ENCODE results near the gene ARHGAP28. TPM values are rescaled to one million over a fixed set of nuclear protein-coding genes. Genes with fewer than 3 reads are reported as not detected.

Gene ARHGAP28
- total and polyA plus RNA-seq, 2 of the 13 experiments (the other 11 are each of a cell fraction or from before 2014, with no cell fraction given) = not detected

DNA sequence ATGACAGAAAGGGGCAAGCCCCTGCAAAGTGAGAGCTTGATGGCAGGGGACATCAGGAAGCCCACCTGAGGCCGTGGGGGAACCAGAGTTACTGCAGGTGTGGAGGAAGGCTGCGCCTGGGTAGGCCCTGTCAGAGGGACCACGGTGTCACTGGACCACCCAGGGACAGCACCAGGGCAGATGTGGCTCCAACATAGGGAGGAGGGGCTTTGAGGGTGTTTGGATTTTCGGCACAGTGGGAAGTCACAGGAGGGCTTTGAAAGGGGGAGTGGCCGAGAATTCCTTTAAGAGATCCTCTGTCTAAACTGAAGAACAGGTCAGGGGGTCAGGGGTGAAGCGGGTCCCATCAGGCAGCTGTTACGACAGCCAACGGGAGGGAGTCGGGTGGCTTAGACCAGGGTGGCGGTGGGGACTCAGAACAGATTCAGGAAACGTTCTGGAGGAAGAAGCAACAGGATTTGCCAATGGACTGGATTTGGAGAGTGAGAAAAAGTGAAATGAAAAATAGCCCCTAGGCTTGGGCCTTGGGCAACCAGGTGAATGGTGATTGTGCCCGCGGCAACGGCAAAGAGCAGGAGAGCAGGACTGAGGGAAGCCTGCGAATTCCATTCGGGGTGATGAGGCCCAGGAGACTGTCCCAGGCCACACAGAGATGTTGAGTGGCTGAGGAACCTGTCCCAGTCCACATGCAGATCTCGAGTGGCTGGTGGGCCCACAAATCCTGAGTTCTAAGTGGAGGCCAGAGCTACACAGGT is 222.0 kb downstream of the ARHGAP28 start:
- H2AFZ ChIP-seq (ENCODE audit: low read length) = no peak overlapping the region
- H4K20me1 ChIP-seq (ENCODE audit: insufficient read depth, low read length) = no peaks in the 10 kb centered on the region
- no peak for ATAC-seq
- no peak for DNase-seq (ENCODE audit: low spot score)
- no peak overlapping the region for H3K27ac ChIP-seq (ENCODE audit: extremely low read length, insufficient read depth, low read length)
- H3K4me1 ChIP-seq (ENCODE audit: insufficient read depth, low read length) = peaks cover 42% of the 10 kb centered on the region
- no peaks in the 10 kb centered on the region for H3K79me2 ChIP-seq (ENCODE audit: insufficient read depth, low read length)
- ChIA-PET CTCF (ENCODE audit: low intra/inter-chr PET ratio, low total read pairs) (no interaction called here), POLR2A (no interaction called here)
- H3K9me3 ChIP-seq (ENCODE audit: low read length) = no peaks in the 10 kb centered on the region
- H3K9ac ChIP-seq (ENCODE audit: insufficient read depth, low read depth, low read length) = no peak overlapping the region
- intact Hi-C loops (cut with micrococcal nuclease; ENCODE audit: unreplicated experiment) = no loop called here
- H3K27me3 ChIP-seq (ENCODE audit: control insufficient read depth in 1 of 2, insufficient read depth in 2 of 2, low read length in 2 of 2) = peaks cover 0 to 8% of the 10 kb centered on the region in 2 experiments; a peak in 1 of 5 replicates
- H3K4me3 ChIP-seq (replicated peaks in 1 of 3; ENCODE audit: insufficient read depth in 1 of 3, low read depth in 2 of 3, low read length in 3 of 3) = no peak overlapping the region
- H3K4me2 ChIP-seq (ENCODE audit: low read depth, low read length) = no peak overlapping the region
- FAIRE-seq = no peak
- no peak for TF ChIP-seq WIZ (CRISPR knock-in tag; IDR thresholded peaks at IDR 0.05)
- TF ChIP-seq STAT5B (CRISPR knock-in tag; IDR thresholded peaks at IDR 0.05) = no peak
- TF ChIP-seq, protein P1, sequence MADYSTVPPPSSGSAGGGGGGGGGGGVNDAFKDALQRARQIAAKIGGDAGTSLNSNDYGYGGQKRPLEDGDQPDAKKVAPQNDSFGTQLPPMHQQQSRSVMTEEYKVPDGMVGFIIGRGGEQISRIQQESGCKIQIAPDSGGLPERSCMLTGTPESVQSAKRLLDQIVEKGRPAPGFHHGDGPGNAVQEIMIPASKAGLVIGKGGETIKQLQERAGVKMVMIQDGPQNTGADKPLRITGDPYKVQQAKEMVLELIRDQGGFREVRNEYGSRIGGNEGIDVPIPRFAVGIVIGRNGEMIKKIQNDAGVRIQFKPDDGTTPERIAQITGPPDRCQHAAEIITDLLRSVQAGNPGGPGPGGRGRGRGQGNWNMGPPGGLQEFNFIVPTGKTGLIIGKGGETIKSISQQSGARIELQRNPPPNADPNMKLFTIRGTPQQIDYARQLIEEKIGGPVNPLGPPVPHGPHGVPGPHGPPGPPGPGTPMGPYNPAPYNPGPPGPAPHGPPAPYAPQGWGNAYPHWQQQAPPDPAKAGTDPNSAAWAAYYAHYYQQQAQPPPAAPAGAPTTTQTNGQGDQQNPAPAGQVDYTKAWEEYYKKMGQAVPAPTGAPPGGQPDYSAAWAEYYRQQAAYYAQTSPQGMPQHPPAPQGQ (CRISPR knock-in tag; IDR thresholded peaks at IDR 0.05; ENCODE audit: borderline replicate concordance) = no peak
- no TSS peak for BruUV-seq (replicated peaks)
- 65% methylated on average over 17 of the region's 17 CpGs for WGBS (ENCODE audit: low lambda C conversion rate)
- in situ Hi-C loops (cut with HindIII; ENCODE audit: extremely low pct_ligation_motif_present, low pct_unique_long_range_greater_than_20kb) = no loop called here
- no peaks in the 10 kb centered on the region for H3K36me3 ChIP-seq (replicated peaks in 1 of 2; ENCODE audit: control insufficient read depth in 1 of 2, insufficient read depth in 2 of 2, low read length in 2 of 2)

DNA sequence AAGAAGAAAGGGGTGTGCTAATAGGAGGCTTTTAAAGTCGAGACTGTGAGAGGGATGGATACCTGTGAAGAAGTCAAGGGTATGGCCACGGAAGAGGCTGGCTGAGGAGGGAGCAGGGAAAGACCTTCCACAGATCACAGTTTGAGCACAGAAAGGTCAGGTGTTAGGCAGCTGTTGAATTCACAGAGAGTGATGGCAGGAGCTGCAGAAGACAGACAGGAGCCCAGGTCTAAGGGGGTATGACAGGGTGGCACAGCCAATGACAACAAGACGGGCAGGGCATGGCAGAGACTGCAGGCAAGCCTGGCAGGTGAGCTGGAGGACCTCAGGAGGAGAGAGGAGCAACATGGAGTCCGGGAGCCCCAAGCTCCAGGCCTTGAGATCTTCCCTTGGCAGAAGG is 225.0 kb downstream of the ARHGAP28 start:
- no peaks in the 10 kb centered on the region for H3K79me2 ChIP-seq (ENCODE audit: insufficient read depth, low read length)
- in situ Hi-C loops (cut with HindIII; ENCODE audit: extremely low pct_ligation_motif_present, low pct_unique_long_range_greater_than_20kb) = no loop called here
- ChIA-PET POLR2A (no interaction called here), CTCF (ENCODE audit: low intra/inter-chr PET ratio, low total read pairs) (no interaction called here)
- no peak overlapping the region for H3K27ac ChIP-seq (ENCODE audit: extremely low read length, insufficient read depth, low read length)
- H3K4me2 ChIP-seq (ENCODE audit: low read depth, low read length) = no peak overlapping the region
- ATAC-seq (no peak), DNase-seq (ENCODE audit: low spot score) (no peak), FAIRE-seq (no peak)
- BruUV-seq (replicated peaks) = no TSS peak
- 29% methylated on average over 3 of the region's 4 CpGs for WGBS (ENCODE audit: low lambda C conversion rate)
- intact Hi-C loops (cut with micrococcal nuclease; ENCODE audit: unreplicated experiment) = no loop called here
- H4K20me1 ChIP-seq (ENCODE audit: insufficient read depth, low read length) = no peaks in the 10 kb centered on the region
- H3K36me3 ChIP-seq (replicated peaks in 1 of 2; ENCODE audit: control insufficient read depth in 1 of 2, insufficient read depth in 2 of 2, low read length in 2 of 2) = no peaks in the 10 kb centered on the region
- H3K9me3 ChIP-seq (ENCODE audit: low read length) = no peaks in the 10 kb centered on the region
- H2AFZ ChIP-seq (ENCODE audit: low read length) = no peak overlapping the region
- no peak overlapping the region for H3K9ac ChIP-seq (ENCODE audit: insufficient read depth, low read depth, low read length)
- 0 out of 5 replicates have a peak, but pooled peaks cover 0 to 8% of the 10 kb centered on the region in 2 experiments for H3K27me3 ChIP-seq (ENCODE audit: control insufficient read depth in 1 of 2, insufficient read depth in 2 of 2, low read length in 2 of 2)
- H3K4me1 ChIP-seq (ENCODE audit: insufficient read depth, low read length) = peaks cover 23% of the 10 kb centered on the region
- H3K4me3 ChIP-seq (replicated peaks in 1 of 3; ENCODE audit: insufficient read depth in 1 of 3, low read depth in 2 of 3, low read length in 3 of 3) = no peak overlapping the region
- TF ChIP-seq, protein P2, sequence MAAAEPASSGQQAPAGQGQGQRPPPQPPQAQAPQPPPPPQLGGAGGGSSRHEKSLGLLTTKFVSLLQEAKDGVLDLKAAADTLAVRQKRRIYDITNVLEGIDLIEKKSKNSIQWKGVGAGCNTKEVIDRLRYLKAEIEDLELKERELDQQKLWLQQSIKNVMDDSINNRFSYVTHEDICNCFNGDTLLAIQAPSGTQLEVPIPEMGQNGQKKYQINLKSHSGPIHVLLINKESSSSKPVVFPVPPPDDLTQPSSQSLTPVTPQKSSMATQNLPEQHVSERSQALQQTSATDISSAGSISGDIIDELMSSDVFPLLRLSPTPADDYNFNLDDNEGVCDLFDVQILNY (CRISPR knock-in tag; conservative IDR thresholded peaks at IDR 0.05) = no peak
- TF ChIP-seq, protein P3, sequence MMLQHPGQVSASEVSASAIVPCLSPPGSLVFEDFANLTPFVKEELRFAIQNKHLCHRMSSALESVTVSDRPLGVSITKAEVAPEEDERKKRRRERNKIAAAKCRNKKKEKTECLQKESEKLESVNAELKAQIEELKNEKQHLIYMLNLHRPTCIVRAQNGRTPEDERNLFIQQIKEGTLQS (CRISPR knock-in tag; IDR thresholded peaks at IDR 0.05) = no peak
- TF ChIP-seq, protein P4, sequence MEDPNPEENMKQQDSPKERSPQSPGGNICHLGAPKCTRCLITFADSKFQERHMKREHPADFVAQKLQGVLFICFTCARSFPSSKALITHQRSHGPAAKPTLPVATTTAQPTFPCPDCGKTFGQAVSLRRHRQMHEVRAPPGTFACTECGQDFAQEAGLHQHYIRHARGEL (CRISPR knock-in tag; IDR thresholded peaks at IDR 0.05) = no peak
- no peak for TF ChIP-seq JARID2 (CRISPR knock-in tag; IDR thresholded peaks at IDR 0.05; ENCODE audit: insufficient replicate concordance)
- no peak for TF ChIP-seq ZNF713 (CRISPR knock-in tag; IDR thresholded peaks at IDR 0.05)
- TF ChIP-seq ZBTB1 (CRISPR knock-in tag; IDR thresholded peaks at IDR 0.05; ENCODE audit: borderline replicate concordance) = no peak
- TF ChIP-seq ZNF550 (CRISPR knock-in tag; IDR thresholded peaks at IDR 0.05; ENCODE audit: borderline replicate concordance) = no peak
- no peak for TF ChIP-seq ZNF484 (CRISPR knock-in tag; IDR thresholded peaks at IDR 0.05; ENCODE audit: borderline replicate concordance, low read depth)
- TF ChIP-seq, protein P5, sequence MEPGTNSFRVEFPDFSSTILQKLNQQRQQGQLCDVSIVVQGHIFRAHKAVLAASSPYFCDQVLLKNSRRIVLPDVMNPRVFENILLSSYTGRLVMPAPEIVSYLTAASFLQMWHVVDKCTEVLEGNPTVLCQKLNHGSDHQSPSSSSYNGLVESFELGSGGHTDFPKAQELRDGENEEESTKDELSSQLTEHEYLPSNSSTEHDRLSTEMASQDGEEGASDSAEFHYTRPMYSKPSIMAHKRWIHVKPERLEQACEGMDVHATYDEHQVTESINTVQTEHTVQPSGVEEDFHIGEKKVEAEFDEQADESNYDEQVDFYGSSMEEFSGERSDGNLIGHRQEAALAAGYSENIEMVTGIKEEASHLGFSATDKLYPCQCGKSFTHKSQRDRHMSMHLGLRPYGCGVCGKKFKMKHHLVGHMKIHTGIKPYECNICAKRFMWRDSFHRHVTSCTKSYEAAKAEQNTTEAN (CRISPR knock-in tag; conservative IDR thresholded peaks at IDR 0.05) = no peak

Data from HepG2 (cell line).